ENCODE results near the gene ZFR2. TPM values are rescaled to one million over a fixed set of nuclear protein-coding genes. Genes with fewer than 3 reads are reported as not detected.

ZFR2 gene
- total RNA-seq, 1 experiment from 2014 or later: not detected

GRCh38 chr19:3910105-3910504 lies 41.3 kb upstream of the ZFR2 start:
- ATAC-seq (no peak), DNase-seq (no peak)
- H3K9me2 ChIP-seq (replicated peaks; ENCODE audit: low read length): no peaks in the 10 kb centered on the region
- no peak overlapping the region for H3K4me3 ChIP-seq (ENCODE audit: low read length)
- no peaks in the 10 kb centered on the region for H3K4me1 ChIP-seq (ENCODE audit: insufficient read depth, low read length)
- H3K4me2 ChIP-seq (ENCODE audit: low read length): no peak overlapping the region
- H3F3A ChIP-seq (ENCODE audit: low read length, unreplicated experiment): no peaks in the 10 kb centered on the region
- H4K20me1 ChIP-seq (ENCODE audit: low read length): no peaks in the 10 kb centered on the region
- H2AFZ ChIP-seq (ENCODE audit: low read length): no peak overlapping the region
- no TSS peak for BruUV-seq (replicated peaks)
- ChIA-PET CTCF (no interaction called here), POLR2A (ENCODE audit: unreplicated experiment) (no interaction called here)
- no peak for TF ChIP-seq EZH2 (IDR thresholded peaks at IDR 0.05; ENCODE audit: low read length, unreplicated experiment)
- no peak for TF ChIP-seq EZH2phosphoT487 (IDR thresholded peaks at IDR 0.05; ENCODE audit: borderline replicate concordance, low read length)
- TF ChIP-seq, protein P1, sequence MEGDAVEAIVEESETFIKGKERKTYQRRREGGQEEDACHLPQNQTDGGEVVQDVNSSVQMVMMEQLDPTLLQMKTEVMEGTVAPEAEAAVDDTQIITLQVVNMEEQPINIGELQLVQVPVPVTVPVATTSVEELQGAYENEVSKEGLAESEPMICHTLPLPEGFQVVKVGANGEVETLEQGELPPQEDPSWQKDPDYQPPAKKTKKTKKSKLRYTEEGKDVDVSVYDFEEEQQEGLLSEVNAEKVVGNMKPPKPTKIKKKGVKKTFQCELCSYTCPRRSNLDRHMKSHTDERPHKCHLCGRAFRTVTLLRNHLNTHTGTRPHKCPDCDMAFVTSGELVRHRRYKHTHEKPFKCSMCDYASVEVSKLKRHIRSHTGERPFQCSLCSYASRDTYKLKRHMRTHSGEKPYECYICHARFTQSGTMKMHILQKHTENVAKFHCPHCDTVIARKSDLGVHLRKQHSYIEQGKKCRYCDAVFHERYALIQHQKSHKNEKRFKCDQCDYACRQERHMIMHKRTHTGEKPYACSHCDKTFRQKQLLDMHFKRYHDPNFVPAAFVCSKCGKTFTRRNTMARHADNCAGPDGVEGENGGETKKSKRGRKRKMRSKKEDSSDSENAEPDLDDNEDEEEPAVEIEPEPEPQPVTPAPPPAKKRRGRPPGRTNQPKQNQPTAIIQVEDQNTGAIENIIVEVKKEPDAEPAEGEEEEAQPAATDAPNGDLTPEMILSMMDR (conservative IDR thresholded peaks at IDR 0.05; ENCODE audit: low read depth, low read length): no peak
- no peaks in the 10 kb centered on the region for H3K79me2 ChIP-seq (ENCODE audit: low read length)
- H3K9ac ChIP-seq (ENCODE audit: low read length): no peak overlapping the region
- H3K27ac ChIP-seq (ENCODE audit: low read length): no peak overlapping the region
- no peaks in the 10 kb centered on the region for H3K36me3 ChIP-seq (ENCODE audit: low read depth, low read length)
- no peaks in the 10 kb centered on the region for H3K27me3 ChIP-seq (ENCODE audit: low read length)
- intact Hi-C loops (cut with micrococcal nuclease): no loop called here
- H3K9me3 ChIP-seq (ENCODE audit: low read length): no peaks in the 10 kb centered on the region

DNA sequence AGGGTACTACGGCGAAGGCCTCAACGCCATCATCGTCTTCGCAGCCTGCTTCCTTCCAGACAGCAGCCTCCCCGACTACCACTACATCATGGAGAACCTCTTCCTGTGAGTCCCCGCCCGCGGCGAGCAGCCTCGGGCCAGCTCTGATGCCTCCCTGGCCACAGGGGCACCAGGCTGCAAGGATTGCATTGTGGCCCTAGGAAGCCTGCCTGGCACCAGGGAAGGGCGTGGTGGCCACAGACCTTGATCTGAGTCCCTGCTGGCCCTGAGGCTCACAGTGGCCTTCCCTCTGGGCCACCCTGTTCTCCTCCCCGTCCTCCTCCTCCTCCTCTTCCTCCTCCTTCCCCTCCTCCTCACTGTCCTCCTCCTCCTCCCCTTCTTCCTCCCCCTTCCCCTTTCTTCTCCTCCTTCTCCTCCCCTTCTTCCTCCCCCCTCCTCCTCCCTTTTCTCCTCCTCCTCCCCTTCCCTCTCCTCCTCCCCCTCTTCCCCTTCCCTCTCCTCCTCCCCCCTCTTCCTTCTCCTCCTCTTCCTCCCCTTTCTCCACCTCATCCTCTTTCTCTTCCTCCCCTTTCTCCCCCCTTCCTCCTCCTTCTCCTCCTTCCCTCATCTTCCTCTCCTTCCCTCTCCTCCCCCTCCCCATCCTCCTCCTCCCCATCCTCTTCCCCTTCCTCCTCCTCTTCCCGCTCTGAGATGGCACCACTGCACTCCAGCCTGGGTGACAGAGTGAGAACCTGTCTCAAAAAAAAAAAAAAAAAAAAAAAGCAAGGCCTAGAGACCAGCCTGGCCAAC lies 39.6 kb upstream of the ZFR2 start:
- no peaks in the 10 kb centered on the region for H3K4me1 ChIP-seq (ENCODE audit: insufficient read depth, low read length)
- H4K20me1 ChIP-seq (ENCODE audit: low read length): no peaks in the 10 kb centered on the region
- no peak overlapping the region for H3K9ac ChIP-seq (ENCODE audit: low read length)
- H3K4me3 ChIP-seq (ENCODE audit: low read length): no peak overlapping the region
- POLR2A ChIA-PET (ENCODE audit: unreplicated experiment): no interaction called here
- H2AFZ ChIP-seq (ENCODE audit: low read length): no peak overlapping the region
- CTCF ChIA-PET: no interaction called here
- H3F3A ChIP-seq (ENCODE audit: low read length, unreplicated experiment): no peaks in the 10 kb centered on the region
- TF ChIP-seq, protein P1 (conservative IDR thresholded peaks at IDR 0.05; ENCODE audit: low read depth, low read length): no peak
- TF ChIP-seq EZH2phosphoT487 (IDR thresholded peaks at IDR 0.05; ENCODE audit: borderline replicate concordance, low read length): no peak
- TF ChIP-seq EZH2 (IDR thresholded peaks at IDR 0.05; ENCODE audit: low read length, unreplicated experiment): no peak
- no peaks in the 10 kb centered on the region for H3K36me3 ChIP-seq (ENCODE audit: low read depth, low read length)
- no peaks in the 10 kb centered on the region for H3K27me3 ChIP-seq (ENCODE audit: low read length)
- no TSS peak for BruUV-seq (replicated peaks)
- H3K9me2 ChIP-seq (replicated peaks; ENCODE audit: low read length): no peaks in the 10 kb centered on the region
- no peak for DNase-seq
- no peak for ATAC-seq
- H3K4me2 ChIP-seq (ENCODE audit: low read length): no peak overlapping the region
- H3K9me3 ChIP-seq (ENCODE audit: low read length): no peaks in the 10 kb centered on the region
- H3K79me2 ChIP-seq (ENCODE audit: low read length): no peaks in the 10 kb centered on the region
- intact Hi-C loops (cut with micrococcal nuclease): no loop called here
- H3K27ac ChIP-seq (ENCODE audit: low read length): no peak overlapping the region

DNA sequence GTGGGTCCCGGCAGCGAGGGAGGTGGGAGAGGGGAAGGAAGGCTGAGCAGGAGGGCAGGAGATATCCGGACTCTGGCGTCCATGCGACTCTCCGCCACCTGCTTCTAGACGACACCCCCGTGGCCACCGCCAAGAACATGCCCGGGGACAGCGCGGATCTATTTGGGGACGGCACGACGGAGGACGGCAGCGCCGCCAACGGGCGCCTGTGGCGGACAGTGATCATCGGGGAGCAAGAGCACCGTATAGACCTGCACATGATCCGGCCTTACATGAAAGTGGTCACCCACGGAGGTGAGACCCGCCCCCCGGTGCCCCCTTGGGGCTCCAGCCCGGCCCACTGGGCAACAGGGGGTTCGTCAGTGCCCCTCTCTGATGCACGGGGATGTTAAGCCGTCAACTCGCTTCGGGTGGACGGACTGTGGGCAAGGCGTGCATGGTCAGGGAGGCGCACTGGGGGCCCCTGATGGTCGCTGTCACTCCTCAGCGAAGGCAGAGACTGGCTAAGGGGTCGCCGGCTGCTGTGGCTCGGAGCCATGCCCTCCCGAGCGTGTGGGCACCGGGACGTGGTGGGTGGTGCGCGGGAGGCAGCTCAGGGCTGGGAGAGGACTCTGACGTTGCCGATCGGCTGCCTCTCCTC lies 38.9 kb upstream of the ZFR2 start:
- H3K4me1 ChIP-seq (ENCODE audit: insufficient read depth, low read length): no peaks in the 10 kb centered on the region
- no peaks in the 10 kb centered on the region for H3K79me2 ChIP-seq (ENCODE audit: low read length)
- H3K9me3 ChIP-seq (ENCODE audit: low read length): no peaks in the 10 kb centered on the region
- H2AFZ ChIP-seq (ENCODE audit: low read length): no peak overlapping the region
- ATAC-seq: no peak
- no peak overlapping the region for H3K4me3 ChIP-seq (ENCODE audit: low read length)
- no peak for TF ChIP-seq EZH2 (IDR thresholded peaks at IDR 0.05; ENCODE audit: low read length, unreplicated experiment)
- TF ChIP-seq EZH2phosphoT487 (IDR thresholded peaks at IDR 0.05; ENCODE audit: borderline replicate concordance, low read length): no peak
- TF ChIP-seq, protein P1 (conservative IDR thresholded peaks at IDR 0.05; ENCODE audit: low read depth, low read length): no peak
- ChIA-PET CTCF (no interaction called here), POLR2A (ENCODE audit: unreplicated experiment) (no interaction called here)
- BruUV-seq (replicated peaks): no TSS peak
- intact Hi-C loops (cut with micrococcal nuclease): no loop called here
- no peak for DNase-seq
- no peaks in the 10 kb centered on the region for H3K27me3 ChIP-seq (ENCODE audit: low read length)
- H3K27ac ChIP-seq (ENCODE audit: low read length): no peak overlapping the region
- no peaks in the 10 kb centered on the region for H4K20me1 ChIP-seq (ENCODE audit: low read length)
- no peaks in the 10 kb centered on the region for H3K36me3 ChIP-seq (ENCODE audit: low read depth, low read length)
- no peak overlapping the region for H3K9ac ChIP-seq (ENCODE audit: low read length)
- H3K9me2 ChIP-seq (replicated peaks; ENCODE audit: low read length): no peaks in the 10 kb centered on the region
- H3K4me2 ChIP-seq (ENCODE audit: low read length): no peak overlapping the region
- H3F3A ChIP-seq (ENCODE audit: low read length, unreplicated experiment): no peaks in the 10 kb centered on the region
